Heart right ventricle (tissue), 16 donors: ENCODE data around the gene ATP2B3. TPM values are rescaled to one million over a fixed set of nuclear protein-coding genes. Genes with fewer than 3 reads are reported as not detected.

Source experiments
- ATAC-seq, 8 donors: fragments of 200-7000 bp; cut with Tn5 transposase; one replicate each; pipeline ENCODE4 v1.9.1; 2020; ENCODE audit warnings: mild to moderate bottlenecking in 8 of 8, moderate library complexity in 8 of 8, moderate number of reproducible peaks in 1 of 8
- DNase-seq, 2 donors: peaks; one replicate each; pipeline ENCODE4 v3.0.0-alpha.2; 2020
- H3K27ac ChIP-seq, 10 donors: fragments of 200-600 bp; sonication (generic) in 2 of 10; one replicate each; pipeline versions ENCODE4 v1.5.0 to v1.8.0; 2020 to 2022; ENCODE audit warnings: mild to moderate bottlenecking in 3 of 10
- H3K27me3 ChIP-seq, 7 donors: fragments of 200-600 bp; one replicate each; pipeline ENCODE4 v1.8.0; 2021 to 2022; ENCODE audit warnings: mild to moderate bottlenecking in 2 of 7
- H3K36me3 ChIP-seq, 9 donors: fragments of 200-600 bp; sonication (generic) in 1 of 9; one replicate each; pipeline versions ENCODE4 v1.5.0 to v1.8.0; 2020 to 2022; ENCODE audit warnings: mild to moderate bottlenecking in 2 of 9
- H3K4me1 ChIP-seq, 9 donors: fragments of 200-600 bp; sonication (generic) in 1 of 9; one replicate each; pipeline versions ENCODE4 v1.5.0 to v1.8.0; 2020 to 2022; ENCODE audit warnings: mild to moderate bottlenecking in 4 of 9
- H3K4me3 ChIP-seq, 10 donors: fragments of 200-600 bp; sonication (generic) in 2 of 10; one replicate each; pipeline versions ENCODE4 v1.5.0 to v1.8.0; 2020 to 2022; ENCODE audit warnings: mild to moderate bottlenecking in 7 of 10, moderate library complexity in 2 of 10
- H3K9me3 ChIP-seq, 11 donors: fragments of 200-600 bp in 10 of 11; sonication (generic) in 2 of 11; one replicate each; pipeline versions ENCODE4 v1.5.0 to v1.8.0; 2013 to 2022; ENCODE audit warnings: mild to moderate bottlenecking in 2 of 11, control low read depth in 1 of 11, moderate library complexity in 1 of 11
- WGBS, 2 donors: extraction: QIAGEN DNeasy Blood & Tissue Kit; methylation state at CpG; one replicate each; pipeline ENCODE4 v1.1.7; 2013; ENCODE audit warnings: inconsistent platforms in 1 of 2; 5-methylcytosine and 5-hydroxymethylcytosine counted together
- intact Hi-C, 10 donors: fragments of 100-400 bp; cut with DNase I; formaldehyde crosslinking; loops; one replicate each; pipeline versions ENCODE4 v1.11.1 to v1.14.2; 2022
- long read RNA-seq, 3 donors: library from polyadenylated mRNA; unstranded; transcript quantifications; one replicate each; pipeline ENCODE4 v2.0.0, GENCODE V29; 2020 to 2021
- polyA plus RNA-seq, 2 donors: library from polyadenylated mRNA; stranded (reverse); fragments of 200-250 nt; gene quantifications; one replicate each; pipeline ENCODE4 v1.2.3, GENCODE V29; 2013
- total RNA-seq, 10 donors: library from RNA; stranded (reverse); fragmentation: NEBNext Ultra II Directional in 3 of 10; extraction: Animal tissue kit (Norgen Biotek cat#: 25700) in 3 of 10; gene quantifications; one replicate each; pipeline versions ENCODE4 v1.2.1 to v1.2.4, GENCODE V29; 2021 to 2023
- TF ChIP-seq, protein P1 (sequence below), 9 donors: fragments of 200-600 bp; sonication (generic) in 2 of 9; IDR thresholded peaks; one replicate each; pipeline versions ENCODE4 v1.5.0 to v1.8.0; 2021 to 2022; ENCODE audit warnings: antibody characterized with exemption in 9 of 9, mild to moderate bottlenecking in 5 of 9, moderate library complexity in 1 of 9
- donor health status: Arrhythmogenic right ventricular cardiomyopathy.
- donor health status: ischemic (EF 13 %, LVEDD 7.1; RV severe dilation, severe dysfunction).
- donor health status: healthy with polysubstance abuse.
- donor health status: DM: no; HTN: yes; CAD: no.
- donor health status: DM: no; HTN: no; CAD: no.
- donor health status: ischemic (EF 25% LVEDD 6.9; RV normal size, moderate dysfunction).
- donor health status: ischemic (EF 25% LVEDD 5.7; RV mildly dilated, moderate dysfunction).
- donor health status: healthy.
- donor health status: DM: yes; HTN: yes; CAD: no.
- donor health status: Ischemic cardiomyopathy.
- donor health status: ischemic (EF 35%, LVEDD 5.7; RV mildly dilated, moderate dysfunction).
- donor health status: nonischemic (EF 11% LVEDD 7.7; RV severe dilation, severe dysfunction).
- donor health status: DM: yes; HTN: yes; CAD: no.
- donor health status: PGD.
- donor health status: ischemic (EF 29% LVEDD 5.4; RV normal size, mild dysfunction).
- donor health status: nonischemic (EF 23%, LVEDD 6.1; RV moderate dilation, normal function).

The ATP2B3 gene
- total RNA-seq = not detected
- polyA plus RNA-seq = not detected
- long read RNA-seq, donor 1 = 0 reads
- long read RNA-seq, donor 2 = 0 reads
- long read RNA-seq, donor 3 = 0 reads

DNA sequence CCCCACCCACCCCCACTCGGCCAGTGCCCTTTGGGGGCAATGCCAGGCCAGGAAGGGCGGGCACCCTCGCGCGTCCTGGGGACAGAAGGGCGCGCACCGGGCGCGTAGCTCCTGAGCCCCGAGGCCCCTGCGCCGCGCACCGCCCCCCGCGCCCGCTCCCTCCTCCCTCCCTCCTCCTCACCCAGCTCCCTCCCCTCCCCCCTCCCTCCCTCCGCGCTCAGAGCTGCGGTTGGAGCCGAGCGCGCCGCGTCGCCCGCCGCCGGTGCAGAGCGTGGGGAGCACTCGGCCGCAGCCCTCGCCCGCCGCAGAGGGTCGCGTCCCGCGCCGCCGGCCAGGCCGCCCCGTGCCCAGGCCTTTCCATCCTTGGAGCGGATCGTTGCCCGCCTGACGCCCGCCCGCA lies at the start of gene ATP2B3:
TSS of gene ATP2B3 (plus strand) at position 220 of the 400 bp plus-strand sequence. CDS start 18,606 bp downstream, outside the sequence.
- DNase-seq (no peak), ATAC-seq (no peak)
- TF ChIP-seq, protein P1, sequence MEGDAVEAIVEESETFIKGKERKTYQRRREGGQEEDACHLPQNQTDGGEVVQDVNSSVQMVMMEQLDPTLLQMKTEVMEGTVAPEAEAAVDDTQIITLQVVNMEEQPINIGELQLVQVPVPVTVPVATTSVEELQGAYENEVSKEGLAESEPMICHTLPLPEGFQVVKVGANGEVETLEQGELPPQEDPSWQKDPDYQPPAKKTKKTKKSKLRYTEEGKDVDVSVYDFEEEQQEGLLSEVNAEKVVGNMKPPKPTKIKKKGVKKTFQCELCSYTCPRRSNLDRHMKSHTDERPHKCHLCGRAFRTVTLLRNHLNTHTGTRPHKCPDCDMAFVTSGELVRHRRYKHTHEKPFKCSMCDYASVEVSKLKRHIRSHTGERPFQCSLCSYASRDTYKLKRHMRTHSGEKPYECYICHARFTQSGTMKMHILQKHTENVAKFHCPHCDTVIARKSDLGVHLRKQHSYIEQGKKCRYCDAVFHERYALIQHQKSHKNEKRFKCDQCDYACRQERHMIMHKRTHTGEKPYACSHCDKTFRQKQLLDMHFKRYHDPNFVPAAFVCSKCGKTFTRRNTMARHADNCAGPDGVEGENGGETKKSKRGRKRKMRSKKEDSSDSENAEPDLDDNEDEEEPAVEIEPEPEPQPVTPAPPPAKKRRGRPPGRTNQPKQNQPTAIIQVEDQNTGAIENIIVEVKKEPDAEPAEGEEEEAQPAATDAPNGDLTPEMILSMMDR (IDR thresholded peaks at IDR 0.05) = no peak
- H3K4me1 ChIP-seq = no peaks in the 10 kb centered on the region
- H3K4me3 ChIP-seq = no peak within 1 kb of the TSS
- WGBS, 2 donors = 0 to 1% methylated on average over 1 to 42 of the region's 50 CpGs
- H3K9me3 ChIP-seq = no peaks in the 10 kb centered on the region
- no peak within 1 kb of the TSS for H3K27ac ChIP-seq
- intact Hi-C loops = no loop called here
- no peaks in the 10 kb centered on the region for H3K36me3 ChIP-seq
- peaks cover 0 to 70% (median 37%) of the 10 kb centered on the region in 7 donors for H3K27me3 ChIP-seq

DNA sequence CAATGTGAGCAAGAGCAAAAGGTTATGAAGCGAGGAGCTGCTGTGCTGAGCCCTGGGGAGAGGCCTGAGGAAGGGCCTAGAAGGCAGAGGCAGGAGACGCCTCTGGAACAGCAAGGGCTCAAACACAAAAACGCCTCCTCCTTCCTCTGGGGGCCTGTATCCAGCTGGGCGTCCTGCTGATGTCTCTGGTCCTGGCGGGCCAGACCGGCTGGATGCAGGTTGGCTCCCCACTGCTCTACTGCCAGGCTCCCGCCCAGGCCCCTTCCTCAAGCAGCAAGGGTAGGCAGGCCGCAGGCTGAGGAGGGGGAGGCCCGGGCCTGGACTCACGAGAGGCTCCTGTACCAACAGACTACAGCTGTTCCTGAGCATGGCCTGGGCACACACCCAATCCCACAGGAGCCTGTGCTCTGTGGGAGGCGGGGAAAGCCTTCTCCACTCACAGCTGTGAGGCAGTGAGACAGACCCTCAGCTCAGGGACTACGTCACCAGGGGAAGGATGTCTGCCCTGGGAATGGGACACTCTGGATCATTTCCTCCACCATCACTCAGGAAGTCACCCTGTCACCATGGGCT lies 49.3 kb upstream of the ATP2B3 start:
- intact Hi-C loops = loop anchor here in 1 of 10 donors (5.0 kb wide), 1 partner anchor 34 kb away; no protein-coding TSS in a partner anchor
- TF ChIP-seq, protein P1 (IDR thresholded peaks at IDR 0.05) = no peak
- Histone ChIP-seq H3K4me1 (peaks cover 0 to 19% (median 6%) of the 10 kb centered on the region in 9 donors), H3K27me3 (no peaks in the 10 kb centered on the region), H3K9me3 (no peaks in the 10 kb centered on the region), H3K4me3 (no peak overlapping the region), H3K36me3 (peaks cover 0 to 16% (median 0%) of the 10 kb centered on the region in 9 donors), H3K27ac (peak overlapping the region in 1 of 10 donors; percentile 10)
- WGBS, 2 donors = 80 to 88% methylated on average over 9 to 12 of the region's 12 CpGs
- ATAC-seq = peak in 1 of 8 donors; percentile 5
- no peak for DNase-seq

DNA sequence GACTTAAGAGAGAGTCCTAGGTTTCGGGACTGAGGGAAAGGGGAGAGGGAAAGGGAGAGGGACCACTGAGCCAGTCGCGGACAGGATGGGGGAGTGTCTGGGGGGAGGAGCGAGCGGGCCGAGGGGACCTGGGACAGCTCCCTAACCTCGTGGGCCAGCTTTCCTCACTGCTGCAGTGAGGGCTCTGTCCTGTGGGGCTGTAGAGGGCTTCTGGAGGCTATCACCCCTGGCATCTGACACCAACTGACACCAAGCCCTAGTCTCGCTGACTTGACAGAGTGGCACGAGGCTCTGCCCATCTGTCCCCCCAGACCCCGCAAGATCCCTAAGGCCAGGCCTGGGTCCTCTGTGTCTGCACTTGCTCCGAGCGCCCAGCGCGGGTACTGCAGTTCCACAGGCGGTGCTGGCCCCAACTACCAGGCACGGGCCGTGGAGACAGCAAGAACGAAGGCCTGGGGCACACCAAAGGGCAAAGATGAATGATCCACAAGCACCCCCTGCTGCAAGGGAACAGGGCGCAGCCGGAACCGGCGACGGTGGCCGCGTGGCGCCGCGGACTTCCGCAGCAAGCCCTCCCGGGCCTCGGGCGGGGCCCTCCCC lies 47.5 kb upstream of the ATP2B3 start:
- intact Hi-C loops = loop anchor here in 7 of 10 donors (2.0 to 10.0 kb wide), 7 partner anchors 25 to 528 kb away; partner anchors contain the start of gene BGN (in 2 of the 7)
- ATAC-seq = peak; percentile 10 to 61 (median 33)
- peak in 1 of 2 donors; percentile 14 for DNase-seq

More for the DNA sequence above, 47.5 kb upstream of the ATP2B3 start:
- 0 to 1% methylated on average over 17 to 32 of the region's 32 CpGs for WGBS, 2 donors
- H3K27ac ChIP-seq = peak overlapping the region; percentile 59 to 84 (median 72)
- H3K36me3 ChIP-seq = peaks cover 0 to 5% (median 0%) of the 10 kb centered on the region in 9 donors
- H3K4me3 ChIP-seq = peak overlapping the region; percentile 28 to 76 (median 68)
- H3K9me3 ChIP-seq = no peaks in the 10 kb centered on the region
- peaks cover 0 to 2% (median 0%) of the 10 kb centered on the region in 7 donors for H3K27me3 ChIP-seq
- TF ChIP-seq, protein P1 (IDR thresholded peaks at IDR 0.05) = peak in 3 of 9 donors; percentile 8 to 30 (median 13)
- peaks cover 0 to 25% (median 12%) of the 10 kb centered on the region in 9 donors for H3K4me1 ChIP-seq
